LNCaP clone FGC (cell line): ENCODE measurements around the gene TFCP2L1.
A peak's percentile ranks its signal among the peaks of the same experiment; 100 is the strongest.

ENCODE experiments used
- DNase-seq: peaks from one replicate; pipeline ENCODE4 v3.0.0-alpha.2; 2011; ENCODE audit warnings: low read depth
- H3K4me3 ChIP-seq: 2 replicates; pipeline ENCODE4 v1.5.1; 2011; ENCODE audit warnings: mild to moderate bottlenecking, low read depth, low read length, control low read depth
- TF ChIP-seq, protein P1 (sequence below): IDR thresholded peaks from 2 replicates; pipeline ENCODE4 v1.5.1; 2012; ENCODE audit warnings: mild to moderate bottlenecking; ENCODE audit not compliant: control insufficient read depth, insufficient read depth; ENCODE audit errors: extremely low read depth

TFCP2L1 gene

DNA sequence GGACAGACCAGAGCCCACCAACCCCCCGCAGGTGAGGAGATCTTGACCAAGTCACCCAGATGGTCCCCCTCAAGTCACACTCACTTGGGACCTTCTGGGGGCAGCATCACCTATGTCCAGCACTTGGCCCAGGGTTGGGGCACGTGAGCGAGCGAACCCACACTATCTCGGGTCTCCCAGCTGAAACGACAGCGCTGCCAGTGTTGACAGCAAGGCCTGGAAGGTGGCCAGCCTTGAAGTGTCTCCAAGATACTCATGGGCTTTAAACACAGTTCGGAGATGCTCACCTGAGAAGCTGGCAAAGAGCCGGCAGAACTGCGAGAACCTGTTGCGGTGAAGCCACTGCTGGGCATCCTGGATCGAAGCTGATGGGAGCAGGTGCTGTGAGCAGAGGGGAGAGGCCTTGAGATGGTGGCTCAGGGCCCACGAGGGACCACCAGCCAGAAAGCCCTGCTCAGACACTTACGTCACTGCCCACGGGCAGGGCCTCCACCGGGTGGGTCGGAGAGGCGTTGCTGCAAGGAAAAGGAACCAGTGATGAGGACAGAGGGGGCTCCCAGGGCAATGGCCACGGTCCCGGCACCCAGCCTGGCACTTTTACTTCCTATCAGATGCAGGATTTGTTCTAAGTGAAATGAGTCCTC, 47.5 kb downstream of the TFCP2L1 start:
- H3K4me3 ChIP-seq: no peak overlapping the region
- peak; percentile 26 for DNase-seq
- TF ChIP-seq, protein P1, sequence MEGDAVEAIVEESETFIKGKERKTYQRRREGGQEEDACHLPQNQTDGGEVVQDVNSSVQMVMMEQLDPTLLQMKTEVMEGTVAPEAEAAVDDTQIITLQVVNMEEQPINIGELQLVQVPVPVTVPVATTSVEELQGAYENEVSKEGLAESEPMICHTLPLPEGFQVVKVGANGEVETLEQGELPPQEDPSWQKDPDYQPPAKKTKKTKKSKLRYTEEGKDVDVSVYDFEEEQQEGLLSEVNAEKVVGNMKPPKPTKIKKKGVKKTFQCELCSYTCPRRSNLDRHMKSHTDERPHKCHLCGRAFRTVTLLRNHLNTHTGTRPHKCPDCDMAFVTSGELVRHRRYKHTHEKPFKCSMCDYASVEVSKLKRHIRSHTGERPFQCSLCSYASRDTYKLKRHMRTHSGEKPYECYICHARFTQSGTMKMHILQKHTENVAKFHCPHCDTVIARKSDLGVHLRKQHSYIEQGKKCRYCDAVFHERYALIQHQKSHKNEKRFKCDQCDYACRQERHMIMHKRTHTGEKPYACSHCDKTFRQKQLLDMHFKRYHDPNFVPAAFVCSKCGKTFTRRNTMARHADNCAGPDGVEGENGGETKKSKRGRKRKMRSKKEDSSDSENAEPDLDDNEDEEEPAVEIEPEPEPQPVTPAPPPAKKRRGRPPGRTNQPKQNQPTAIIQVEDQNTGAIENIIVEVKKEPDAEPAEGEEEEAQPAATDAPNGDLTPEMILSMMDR: no peak

DNA sequence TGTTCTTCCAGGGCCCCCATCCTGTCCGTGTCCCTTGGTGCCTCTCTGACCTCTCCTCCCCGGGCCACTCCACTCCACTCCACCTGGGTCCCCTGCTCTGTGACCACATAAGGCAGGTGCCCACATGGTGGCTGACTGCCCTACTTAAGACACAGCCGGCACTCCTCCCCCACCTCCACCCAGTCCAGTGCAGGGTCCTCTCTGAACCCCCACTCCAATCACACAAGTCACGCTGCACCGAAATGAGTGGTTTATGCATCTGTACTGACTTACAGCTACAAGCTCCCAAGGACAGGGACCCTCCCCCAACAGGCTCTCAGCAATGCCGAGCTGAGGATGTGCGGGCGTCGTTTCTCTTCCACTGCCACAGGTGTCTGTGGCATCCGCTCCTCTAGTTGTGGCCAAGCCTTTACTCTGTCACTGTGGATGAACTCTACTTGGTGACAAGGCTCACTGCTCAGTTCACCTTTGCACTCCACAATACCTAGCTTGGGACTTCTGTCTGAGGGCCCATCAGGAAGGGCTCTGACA, 48.3 kb downstream of the TFCP2L1 start:
- no peak overlapping the region for H3K4me3 ChIP-seq
- TF ChIP-seq, protein P1: no peak
- DNase-seq: no peak

DNA sequence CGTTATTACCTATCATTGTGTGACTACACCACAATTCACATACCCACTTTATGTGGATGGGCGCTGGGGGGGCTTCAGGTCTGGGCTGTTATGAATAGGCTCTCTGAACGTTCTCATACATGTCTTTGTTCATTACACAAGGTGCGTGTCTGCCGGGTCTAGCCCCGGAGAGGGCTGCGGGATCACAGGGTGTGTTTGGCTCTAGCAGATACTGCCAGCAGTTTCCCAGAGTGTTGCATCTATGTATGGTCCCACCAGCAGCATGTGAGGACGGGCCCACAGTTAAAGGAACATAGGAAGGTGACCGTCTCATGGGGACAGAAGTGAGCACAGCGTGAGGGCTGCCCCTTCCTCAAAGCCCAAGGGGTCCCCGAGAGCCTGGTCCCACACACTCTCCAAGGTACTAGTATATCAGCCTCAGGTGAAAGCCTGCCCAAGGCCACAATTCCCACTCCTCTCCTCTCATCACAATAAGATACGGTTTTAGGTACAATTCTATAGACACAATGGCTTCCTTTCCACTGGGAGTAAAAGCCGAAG, 48.8 kb downstream of the TFCP2L1 start:
- no peak for DNase-seq
- no peak overlapping the region for H3K4me3 ChIP-seq
- TF ChIP-seq, protein P1: no peak

DNA sequence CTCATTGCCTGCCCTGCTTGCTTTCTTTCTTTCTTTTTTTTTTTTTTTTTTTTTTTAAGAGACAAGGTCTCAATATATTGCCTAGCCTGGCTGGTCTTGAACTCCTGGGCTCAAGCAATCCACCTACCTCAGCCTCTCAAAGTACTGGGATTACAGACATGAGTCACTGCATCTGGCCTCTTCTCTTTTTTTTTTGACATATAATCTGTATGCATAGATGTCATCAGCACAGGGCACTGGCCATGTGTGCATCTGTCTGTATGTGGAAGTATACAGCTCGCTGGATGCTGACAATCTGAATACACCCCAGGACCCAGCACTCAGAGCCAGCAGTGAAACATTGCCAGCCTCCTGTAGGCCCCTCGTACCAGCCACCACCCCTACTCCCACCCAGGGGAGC, 49.5 kb downstream of the TFCP2L1 start:
- TF ChIP-seq, protein P1: no peak
- H3K4me3 ChIP-seq: no peak overlapping the region
- no peak for DNase-seq

DNA sequence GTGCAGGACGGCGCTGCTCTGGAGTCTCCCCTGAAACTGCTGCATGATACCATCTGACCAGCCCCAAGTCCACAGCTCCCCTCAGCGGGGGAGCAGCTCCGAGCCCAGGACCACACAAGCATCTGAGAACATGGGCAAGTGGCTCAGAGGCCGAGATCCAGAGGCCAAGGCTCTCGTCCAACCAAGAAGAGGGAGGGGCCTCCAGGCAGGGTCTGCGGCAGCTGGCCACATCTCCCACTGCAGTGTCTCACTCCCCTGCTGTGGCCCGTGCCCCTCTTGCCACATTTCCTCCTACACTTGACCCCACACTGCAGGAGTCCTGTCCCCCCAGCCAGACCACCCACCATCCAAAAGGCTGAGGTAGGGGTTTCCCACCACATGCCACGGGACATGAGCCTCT, 50.2 kb downstream of the TFCP2L1 start:
- TF ChIP-seq, protein P1: no peak
- DNase-seq: no peak
- H3K4me3 ChIP-seq: no peak overlapping the region

DNA sequence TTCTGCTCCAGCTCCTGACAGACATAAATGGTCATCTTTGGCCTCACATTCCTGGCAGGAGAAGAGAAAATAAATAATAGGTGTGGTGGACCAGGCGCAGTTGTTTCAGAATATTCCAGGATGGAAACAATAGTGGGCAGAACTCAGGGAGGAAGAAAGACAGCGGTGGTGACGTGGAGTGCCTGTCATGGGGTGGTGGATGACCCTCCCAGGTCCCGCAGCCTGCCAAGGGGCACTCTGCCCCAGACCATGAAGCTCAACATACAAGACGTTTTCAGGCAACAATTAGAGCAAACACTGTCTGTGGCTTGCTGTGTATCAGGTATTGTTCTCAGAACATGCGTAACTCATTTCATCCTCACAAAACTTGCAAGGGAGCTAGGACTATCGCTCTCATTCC, 50.9 kb downstream of the TFCP2L1 start:
- TF ChIP-seq, protein P1: no peak
- no peak overlapping the region for H3K4me3 ChIP-seq
- no peak for DNase-seq
